Testis (tissue), 2 donors: ENCODE data around the gene TXNRD2.

Experiments
- POLR2A ChIP-seq: fragments of 450-650 bp; IDR thresholded peaks from one replicate; pipeline ENCODE4 v1.6.1; 2017; ENCODE audit warnings: antibody characterized with exemption, mild to moderate bottlenecking, moderate library complexity
- TF ChIP-seq, protein P1 (sequence below), 3 experiments: fragments of 450-650 bp in 2 of 3; fragments of 200-600 bp in 1 of 3; sonication (generic) in 1 of 3; IDR thresholded peaks; one replicate each; pipeline ENCODE4 v1.5.1; 2016 to 2019; ENCODE audit warnings: antibody characterized with exemption in 3 of 3, mild to moderate bottlenecking in 2 of 3, moderate library complexity in 1 of 3

DNA sequence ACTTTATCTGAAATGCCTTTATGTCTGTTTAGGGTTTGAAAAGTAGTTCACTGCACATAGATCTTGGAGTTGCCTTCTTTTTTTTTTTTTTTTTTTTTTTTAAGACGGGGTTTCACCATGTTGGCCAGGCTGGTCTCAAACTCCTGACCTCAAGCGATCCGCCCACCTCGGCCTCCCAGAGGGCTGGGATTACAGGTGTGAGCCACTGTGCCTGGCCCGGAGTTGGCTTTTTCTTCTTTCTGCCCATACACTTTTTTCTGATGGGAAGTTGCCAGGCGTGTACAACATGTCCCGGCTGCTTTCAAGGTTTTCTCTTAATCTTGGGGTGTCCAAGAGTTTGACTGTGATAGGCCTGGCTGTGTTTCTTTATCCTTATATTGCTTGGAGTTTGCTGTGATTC is 74.0 kb downstream of the TXNRD2 start:
- TF ChIP-seq, protein P1, sequence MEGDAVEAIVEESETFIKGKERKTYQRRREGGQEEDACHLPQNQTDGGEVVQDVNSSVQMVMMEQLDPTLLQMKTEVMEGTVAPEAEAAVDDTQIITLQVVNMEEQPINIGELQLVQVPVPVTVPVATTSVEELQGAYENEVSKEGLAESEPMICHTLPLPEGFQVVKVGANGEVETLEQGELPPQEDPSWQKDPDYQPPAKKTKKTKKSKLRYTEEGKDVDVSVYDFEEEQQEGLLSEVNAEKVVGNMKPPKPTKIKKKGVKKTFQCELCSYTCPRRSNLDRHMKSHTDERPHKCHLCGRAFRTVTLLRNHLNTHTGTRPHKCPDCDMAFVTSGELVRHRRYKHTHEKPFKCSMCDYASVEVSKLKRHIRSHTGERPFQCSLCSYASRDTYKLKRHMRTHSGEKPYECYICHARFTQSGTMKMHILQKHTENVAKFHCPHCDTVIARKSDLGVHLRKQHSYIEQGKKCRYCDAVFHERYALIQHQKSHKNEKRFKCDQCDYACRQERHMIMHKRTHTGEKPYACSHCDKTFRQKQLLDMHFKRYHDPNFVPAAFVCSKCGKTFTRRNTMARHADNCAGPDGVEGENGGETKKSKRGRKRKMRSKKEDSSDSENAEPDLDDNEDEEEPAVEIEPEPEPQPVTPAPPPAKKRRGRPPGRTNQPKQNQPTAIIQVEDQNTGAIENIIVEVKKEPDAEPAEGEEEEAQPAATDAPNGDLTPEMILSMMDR (IDR thresholded peaks at IDR 0.05): no peak
- TF ChIP-seq POLR2A: no peak
